ENCODE data around the gene TRIM62.
A peak's percentile ranks its signal among the peaks of the same experiment; 100 is the strongest.
"Not testable (repeated sequence)": the region's sequence is repeated elsewhere in the genome, so short reads cannot be mapped to it uniquely, and the experiment has no call there.

TRIM62 gene

DNA sequence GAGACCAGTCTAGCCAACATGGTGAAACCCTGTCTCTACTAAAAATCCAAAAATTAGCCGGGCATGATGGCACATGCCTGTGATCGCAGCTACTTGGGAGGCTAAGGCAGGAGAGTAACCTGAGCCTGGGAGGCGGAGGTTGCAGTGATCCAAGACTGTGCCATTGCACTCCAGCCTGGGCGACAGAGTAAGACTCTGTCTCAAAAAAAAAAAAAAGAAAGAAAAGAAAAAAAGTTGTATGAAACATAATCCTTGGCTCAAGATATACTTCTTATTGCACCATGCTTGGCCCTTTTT lies 81.8 kb downstream of the TRIM62 start:
- DNase-seq (ENCODE audit: low read depth in 3 of 3) = not testable (repeated sequence)

DNA sequence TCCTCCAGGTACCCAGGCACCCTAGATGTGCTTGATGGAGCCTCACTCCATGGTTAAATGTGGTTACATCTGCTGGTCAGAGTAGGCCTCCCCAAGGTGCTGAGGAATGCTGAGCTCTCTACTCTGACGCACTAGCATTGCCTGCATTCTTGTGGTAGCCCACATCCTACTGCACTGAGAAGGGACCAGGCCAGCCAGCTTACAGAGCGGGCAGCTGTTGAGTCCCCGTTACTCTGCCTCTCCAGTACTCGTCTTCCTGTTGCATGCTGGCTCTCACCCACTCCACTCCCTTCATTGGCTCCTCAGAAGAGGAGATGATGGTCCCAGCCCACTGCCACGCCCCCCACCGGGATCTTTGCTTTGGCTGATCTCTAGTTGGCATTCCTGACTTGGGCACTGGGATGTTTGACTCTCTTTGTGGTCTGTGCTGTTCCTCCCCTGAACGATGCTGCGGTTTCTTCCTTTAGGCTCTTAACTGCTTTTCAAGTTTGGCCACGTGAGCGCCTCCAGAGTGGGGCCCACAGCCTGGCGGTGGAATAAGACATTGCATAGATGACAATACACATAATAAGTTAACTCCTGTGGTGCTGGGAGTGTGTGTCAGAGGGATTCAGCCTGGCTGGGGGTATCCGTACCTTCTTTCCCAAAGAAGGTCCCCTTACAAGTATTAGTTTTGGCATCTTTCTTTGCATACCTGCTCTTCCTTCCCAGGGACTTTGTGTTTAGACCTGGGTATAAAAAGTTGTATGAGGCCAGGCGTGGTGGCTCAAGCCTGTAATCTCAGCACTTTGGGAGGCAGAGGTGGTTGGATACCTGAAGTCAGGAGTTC lies 82.3 kb downstream of the TRIM62 start:
- peak; percentile 23 to 67 (median 32) for DNase-seq (ENCODE audit: low read depth in 3 of 3)

DNA sequence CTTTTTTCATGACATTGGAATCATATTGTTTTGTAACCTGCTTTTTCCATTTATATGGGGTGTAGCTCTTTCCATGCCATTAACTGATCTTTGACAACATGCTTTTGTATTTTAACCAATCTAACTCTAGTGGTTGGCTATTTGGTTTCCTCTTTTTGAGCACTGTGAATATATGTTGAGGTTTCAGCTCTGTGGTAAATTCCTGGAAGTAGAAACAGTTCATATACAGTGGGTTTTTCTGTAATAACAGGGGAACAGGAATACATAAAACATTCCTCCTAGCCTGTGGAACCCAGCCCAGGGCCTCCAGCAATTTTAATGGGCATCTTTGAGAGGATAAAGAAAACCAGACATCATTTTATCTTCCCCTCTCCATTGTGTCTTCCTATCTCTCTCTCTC lies 83.5 kb downstream of the TRIM62 start:
- DNase-seq (ENCODE audit: low read depth in 3 of 3) = no peak

DNA sequence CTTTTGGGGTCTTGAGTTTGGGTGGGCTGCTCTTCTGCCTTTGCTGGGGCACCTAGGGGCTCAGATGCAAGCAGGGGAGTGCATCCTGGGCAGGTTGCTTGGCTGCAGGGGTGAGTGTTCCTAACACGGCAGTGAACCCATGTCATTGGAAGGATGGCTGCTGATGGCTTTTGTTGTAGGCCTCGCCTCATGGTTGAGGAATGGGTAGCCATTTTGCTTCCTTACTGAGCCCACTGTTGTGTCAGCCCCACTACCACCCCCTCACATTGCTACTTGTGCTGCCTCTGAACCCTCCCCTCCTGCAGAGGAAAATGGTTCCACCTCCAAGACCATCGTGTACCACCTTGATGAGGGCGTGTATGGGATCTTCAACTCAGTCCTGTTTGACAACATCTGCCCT lies 84.1 kb downstream of the TRIM62 start:
- no peak for DNase-seq (ENCODE audit: low read depth in 3 of 3)

DNA sequence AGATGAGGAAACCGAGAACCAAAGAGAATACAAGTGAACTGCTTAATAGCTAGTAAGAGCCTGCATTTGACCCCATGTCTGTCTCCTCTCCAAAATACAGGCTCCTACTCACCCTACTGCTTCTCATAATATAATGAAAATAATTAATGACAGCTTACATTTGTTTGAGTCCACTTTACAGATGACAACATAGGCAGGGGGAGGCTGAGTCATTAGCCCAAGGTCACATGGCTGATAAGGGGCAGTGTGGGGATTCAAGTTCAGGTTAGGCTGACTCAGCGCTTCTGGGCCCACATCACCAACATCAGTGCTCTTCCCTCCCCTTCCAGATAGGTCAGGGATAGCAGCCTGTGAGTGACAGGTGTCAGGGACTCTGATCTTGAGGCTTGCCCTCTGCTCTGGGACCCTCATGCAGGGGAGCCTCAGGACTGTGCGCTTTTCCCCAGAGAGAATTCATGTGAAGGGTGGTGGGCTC lies 84.7 kb downstream of the TRIM62 start:
- DNase-seq (ENCODE audit: low read depth in 3 of 3) = no peak

DNA sequence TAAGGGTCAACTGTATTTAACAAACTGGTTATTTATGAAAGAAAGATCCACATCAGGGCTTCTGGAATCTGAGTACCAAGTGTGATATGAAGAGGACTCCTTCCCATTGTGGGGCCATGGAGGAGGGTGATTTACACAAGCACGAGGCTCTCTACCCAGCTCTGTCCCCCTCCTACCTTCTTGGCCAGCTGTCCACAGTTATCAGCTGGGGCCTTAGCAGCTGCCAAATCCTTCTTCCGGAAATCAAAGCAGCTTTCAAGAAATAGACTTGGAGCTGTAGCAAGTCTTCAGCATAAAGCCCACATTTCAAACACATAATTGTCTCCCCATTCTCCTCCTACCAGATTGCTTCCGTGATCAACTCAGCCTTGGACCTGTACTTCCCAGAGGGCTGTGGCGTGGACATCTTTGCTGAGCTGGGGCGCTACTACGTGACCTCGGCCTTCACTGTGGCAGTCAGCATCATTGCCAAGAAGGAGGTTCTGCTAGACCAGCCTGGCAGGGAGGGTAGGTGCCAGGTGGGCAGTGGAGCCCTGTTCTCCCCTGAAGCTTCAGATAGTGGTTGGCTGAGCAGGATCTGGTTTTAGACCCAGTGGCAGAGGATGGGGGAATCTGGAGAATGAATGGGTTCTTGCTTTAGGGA lies 85.4 kb downstream of the TRIM62 start:
- no peak for DNase-seq (ENCODE audit: low read depth in 3 of 3)
